OCI-M2 (cell line): ENCODE measurements around the gene STX7.

Source experiments
- DNase-seq: peaks from one replicate; lab custom pipeline; 2025; ENCODE audit not compliant: unreplicated experiment; lab: John Stamatoyannopoulos, UW

Gene STX7

DNA sequence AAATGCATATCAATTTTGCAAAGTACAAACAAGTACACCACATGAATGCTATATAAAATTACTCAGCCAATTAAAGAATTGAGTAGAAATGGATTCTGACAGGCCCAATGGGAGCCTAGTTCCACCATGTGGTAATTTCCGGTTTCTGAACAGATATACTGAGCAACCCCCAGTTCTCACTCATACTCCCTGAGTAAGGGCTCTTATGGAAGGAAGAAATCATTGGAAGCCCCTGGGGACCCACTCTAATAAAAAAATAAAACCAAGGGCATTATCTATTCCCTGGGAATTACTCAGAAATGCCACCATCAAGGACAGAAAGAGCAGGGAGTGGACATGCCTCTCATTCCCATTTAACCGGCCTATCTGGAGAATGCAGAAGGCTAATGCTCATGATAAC is 34.6 kb downstream of the STX7 start:
- DNase-seq = no peak

DNA sequence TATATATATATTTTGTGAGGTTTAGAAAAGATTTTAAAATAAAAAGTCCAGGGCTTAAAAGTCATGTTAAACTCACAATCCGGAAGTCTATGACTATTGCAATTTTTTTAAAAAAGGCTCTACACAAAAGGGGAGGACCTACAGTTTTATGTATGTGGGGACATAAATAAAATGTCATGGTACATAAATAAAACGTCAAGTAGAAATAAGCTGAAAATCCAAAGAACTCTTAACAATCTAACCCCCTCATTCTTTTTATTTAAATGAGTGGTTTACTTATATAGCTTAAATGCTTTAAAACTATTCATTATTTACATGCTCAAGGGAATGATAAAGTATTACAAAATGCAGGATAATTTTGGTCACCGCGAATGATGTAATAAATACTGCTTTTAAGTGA is 36.2 kb downstream of the STX7 start:
- no peak for DNase-seq

DNA sequence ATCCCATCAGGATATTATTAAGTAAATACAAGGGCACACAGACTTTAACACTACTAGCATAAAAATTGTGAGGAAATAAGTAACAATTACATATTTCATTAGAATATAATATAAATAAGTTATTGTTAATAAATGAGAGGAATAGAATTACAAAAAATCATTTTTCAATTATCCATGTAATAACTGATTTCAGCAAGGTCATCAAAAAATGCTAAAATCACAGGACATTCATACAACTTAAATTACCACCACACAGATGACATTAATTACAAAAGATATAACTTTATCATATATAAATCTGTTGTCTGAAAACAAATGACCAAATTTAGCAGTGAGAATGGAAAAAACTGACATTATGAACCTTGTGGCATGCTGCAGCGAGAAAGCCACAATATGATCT is 37.0 kb downstream of the STX7 start:
- no peak for DNase-seq

DNA sequence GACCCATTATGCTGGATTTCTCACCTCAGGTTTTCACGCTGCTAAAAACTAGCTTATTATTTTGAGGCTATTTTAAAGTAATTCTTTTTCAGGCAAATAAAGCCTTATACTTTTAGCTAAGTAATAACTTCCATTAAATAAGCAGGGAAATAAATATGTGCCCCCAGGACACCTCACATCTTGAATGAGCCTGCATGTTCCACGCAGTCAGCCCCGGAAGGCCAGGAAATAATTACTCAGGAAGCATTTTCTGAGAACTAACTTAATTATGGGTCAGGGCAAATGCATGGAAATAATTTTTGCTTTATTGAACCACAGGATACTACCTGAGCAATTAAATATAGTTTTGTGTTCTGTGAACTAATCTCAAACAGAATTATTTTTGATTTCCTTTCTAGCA is 41.1 kb downstream of the STX7 start:
- no peak for DNase-seq

DNA sequence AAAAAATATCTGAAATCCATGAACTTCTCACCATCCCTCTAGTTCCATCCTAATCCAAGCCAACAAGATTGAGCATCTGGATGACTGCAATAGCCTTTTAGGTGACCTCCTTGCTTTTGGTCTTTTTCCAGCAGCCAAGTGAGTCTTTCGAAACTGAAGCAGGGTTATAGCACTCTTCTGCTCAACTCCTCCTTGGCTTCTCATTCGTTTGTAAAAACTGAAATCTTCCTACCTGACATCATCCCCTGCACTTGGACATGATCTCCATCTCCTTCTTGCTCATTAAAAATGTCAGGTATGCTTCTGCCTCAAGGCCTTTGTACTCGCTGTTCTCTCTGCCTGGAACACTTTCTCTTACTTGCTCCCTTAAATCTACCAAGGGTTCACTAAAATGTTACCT is 46.0 kb downstream of the STX7 start:
- DNase-seq = no peak

DNA sequence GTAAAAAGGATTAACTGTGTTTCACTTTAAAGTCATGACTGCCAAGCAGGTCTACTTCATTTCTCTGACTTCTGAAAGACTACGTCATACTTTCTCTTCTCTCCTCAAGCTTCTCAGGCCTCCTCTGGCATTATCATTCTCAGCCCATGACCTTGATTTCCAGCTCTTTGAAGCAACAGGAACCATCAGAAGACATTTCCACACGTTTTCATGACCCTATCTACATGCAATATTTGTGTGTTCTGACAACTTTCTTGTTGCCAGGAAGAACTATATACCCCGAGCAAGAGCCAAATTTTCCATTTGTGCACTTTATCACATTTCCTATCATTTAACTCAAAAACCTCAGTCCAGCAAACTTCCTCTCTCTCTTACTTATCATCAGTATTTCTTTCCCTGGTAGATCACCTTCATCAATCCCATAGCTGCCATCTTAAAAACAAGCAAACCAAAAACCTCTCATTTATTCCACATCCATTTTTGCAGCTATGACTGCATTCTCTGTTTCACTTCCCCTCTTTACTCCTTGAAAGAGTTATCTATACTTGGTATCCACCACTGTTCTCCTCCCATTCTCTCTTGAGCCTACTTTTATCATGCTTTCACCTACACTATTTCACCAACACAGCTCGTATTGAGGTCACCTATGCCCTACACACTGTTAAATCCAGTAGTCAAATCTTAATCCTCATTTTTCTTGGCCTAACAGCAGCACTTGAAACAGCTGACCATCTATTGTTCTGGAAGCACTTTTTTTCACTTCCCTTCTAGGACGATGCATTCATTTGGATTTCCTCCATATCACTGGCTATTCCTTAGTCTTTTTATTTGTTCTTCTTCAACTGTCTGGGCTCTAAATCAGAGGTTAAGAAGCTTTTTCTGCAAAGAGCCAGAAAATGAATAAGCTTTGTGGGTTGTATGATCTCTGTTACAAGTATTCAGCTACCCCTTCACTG is 47.1 kb downstream of the STX7 start:
- DNase-seq = no peak

DNA sequence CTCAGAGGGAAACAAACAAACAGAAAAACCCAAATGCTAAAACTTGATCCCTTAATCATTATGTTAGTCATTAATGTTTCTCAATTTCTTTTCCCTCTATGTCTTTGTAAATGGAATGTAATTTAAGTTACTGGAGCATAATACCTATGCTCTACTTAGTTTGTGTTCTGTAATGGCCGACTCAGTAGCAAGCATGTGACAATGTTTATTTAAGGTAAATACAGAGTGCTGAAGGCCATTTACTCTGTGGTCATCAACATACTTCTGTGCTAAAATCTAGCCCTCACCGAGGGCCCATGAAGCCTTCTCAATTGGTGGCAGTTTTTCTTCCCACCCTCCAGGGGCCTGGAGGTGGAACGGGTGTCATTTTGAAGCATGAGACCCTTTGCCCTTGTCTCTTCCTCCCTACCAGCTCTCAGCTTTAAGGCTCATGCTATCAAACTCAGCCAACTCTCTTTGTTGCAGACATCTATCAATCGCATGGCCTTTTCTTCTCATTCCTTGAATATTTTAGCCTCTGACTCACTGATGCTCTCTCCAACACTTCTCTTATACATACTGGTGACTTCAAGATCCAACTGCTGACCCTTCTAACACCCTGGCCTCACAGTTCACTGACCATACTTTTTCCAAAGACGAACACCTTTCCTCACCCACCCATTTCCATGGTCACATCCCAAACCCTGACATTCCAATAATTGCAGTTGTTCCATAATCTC is 48.2 kb downstream of the STX7 start:
- no peak for DNase-seq

DNA sequence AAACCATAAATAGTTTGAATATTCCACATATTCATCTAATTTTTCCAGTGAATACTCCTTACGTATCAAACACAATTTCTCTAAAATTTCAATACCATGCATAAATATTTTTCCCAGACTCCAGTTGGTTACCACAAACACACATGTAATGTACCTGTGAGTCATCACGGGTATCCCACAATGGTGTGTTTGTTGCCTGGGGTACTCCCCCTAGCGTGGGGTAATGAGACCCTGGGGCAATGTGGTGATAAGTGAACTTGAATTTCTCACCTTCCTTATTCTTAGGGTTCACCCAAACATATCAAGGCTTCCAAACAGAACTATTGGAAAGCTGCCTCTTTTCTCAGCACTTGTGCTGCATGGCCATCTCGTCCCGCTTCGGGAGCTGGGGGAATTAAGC is 51.0 kb downstream of the STX7 start:
- DNase-seq = no peak

DNA sequence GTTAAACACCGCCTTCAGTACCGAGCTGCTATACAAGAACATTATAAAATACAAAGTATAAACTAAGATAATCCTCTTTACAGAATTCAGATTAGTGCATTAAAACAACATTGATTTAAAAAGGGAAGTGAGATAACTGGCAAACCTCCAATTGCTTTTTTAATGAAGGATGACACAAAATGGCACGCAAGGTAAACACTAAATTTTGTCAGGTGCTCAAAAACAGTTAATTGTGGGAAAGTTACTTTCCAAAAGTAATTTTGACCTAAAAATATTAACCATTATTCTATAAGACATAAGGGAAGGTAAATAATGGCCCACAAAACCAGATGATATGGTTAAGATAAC is 53.3 kb downstream of the STX7 start:
- DNase-seq = no peak

DNA sequence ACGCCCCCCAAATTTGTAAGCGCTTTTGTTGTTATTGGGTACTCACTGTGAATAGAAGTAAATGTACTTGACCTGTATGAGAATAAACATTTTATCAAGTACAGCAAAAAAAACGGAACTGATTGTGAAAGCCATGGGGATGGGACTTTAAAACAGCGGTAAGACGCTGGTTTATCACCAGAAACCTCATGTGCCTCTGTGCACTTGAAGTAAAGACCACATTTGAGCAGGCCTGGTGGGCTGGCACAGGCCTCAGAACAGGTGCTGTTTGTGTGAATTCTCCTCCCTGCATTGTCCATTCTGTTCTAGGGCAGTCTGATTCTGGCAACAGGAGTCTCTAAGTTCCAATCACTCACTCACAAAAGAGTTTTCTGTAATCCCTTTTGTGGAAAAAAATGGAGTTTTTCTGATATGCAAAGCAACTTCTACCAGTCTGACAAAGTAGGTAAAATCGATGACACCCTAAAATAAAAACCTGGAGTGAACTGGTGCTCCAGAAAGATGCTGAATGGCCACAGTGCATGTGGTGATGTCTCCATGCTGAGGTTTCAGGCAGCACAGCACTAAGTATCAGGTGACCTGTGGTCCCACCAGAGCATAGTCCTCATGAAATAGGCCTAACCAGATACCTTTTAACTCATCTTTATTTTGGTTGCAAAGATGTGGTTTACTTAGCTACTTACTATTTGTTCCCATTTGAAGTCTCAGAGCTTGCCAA is 53.9 kb downstream of the STX7 start:
- no peak for DNase-seq

DNA sequence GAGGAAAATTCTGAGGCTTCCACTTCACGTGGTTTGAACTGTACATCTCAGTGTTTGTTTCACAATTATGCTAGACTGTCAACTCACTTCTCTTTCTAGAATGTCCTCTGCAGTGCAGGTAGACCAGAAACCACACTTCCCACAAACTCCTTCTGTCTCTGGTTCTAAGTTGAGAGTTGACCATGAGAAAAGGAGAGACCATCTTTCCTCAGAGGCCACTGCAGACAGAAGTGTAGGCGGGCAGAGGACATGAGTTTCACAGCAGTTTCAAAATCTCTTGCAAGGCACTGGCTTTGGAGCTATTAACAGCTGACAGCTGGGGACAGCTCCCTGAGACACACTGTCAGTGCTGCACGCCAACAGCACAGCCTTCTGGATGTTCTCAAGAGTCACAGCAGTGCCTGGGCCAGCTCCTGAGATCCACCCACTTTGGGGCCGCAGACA is 56.2 kb downstream of the STX7 start:
- DNase-seq = no peak

DNA sequence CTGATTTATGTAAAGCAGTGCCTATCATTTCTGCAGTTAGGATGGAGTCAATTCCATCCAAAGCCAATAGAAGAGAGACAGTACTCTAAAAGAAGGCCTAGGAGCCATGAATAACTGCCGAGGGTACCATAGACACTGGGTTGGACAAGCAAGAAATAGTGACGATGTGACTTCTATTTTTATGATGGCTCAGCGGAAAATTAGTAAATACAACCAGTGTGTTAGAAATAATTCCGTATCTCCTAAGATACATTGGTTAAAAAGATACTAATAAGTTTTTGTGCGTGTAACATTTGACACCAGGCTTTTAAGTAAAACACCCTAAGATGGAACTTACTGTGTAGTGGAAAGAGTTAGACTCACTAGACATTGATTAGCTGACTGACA is 66.1 kb downstream of the STX7 start:
- no peak for DNase-seq

DNA sequence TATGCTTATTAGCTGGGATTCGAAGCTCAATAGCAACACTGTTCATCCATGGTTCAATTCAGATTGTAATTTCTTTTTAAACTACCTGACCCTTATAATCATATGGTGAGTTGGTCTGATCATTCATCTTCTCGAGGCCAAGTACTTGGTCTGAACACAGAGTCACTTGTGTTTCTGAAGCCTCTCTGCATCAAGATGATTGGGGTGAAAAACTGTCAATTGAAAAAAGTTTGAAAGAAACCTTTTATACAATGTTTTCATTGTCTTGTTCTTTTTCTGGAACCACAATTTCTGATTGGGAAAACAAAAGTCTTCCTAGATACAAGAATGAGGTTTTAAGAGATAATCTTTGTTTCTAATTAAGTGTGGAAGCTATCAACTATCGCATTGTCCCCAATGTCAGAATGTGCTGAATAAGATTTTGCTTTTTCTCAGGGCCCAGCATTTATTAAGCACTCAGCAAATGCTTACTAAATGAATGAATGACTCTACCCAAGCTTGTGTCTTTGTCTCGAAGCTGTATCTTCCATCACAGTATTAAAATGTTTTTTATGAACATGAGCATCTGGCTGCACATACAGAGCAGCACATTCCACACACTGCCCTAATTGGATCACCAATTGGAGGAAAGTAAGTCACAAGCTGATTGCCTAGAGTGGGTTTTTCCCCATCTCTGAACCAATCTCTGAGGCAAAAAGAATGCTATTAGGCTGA is 66.6 kb downstream of the STX7 start:
- DNase-seq = no peak

DNA sequence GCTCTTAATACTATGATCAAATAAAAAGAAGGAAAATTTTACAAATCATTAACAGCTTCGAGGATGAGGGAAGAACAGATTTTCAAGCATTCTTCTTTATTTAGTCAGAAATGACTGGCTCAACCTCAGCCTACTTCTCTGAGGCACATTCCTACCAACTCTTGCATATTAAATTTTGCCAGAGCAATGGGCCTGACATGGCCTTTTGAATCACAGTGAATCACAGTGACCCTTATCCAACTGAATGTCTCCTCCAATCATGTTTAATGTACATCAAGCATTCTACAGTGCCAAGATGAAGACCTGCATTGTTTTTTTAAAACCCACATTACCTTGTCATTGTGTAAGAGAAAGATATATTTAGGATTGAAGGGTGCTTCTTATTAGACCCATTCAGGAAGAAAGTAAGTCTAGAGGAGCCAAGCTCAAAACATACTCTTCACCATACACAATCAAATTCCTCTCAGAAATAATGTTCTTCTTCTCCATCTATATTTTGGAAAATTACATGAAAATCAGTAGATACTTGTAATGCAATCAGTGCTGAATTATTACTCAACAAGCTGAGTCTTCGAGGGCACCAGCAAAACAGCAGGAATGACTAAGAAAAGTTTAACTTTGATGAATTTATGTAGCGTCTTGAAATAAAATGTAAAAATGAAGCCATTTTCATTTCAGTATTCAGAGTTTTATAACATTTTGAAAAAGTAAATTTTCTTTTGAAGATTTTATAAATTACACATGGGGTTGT is 67.5 kb downstream of the STX7 start:
- no peak for DNase-seq

DNA sequence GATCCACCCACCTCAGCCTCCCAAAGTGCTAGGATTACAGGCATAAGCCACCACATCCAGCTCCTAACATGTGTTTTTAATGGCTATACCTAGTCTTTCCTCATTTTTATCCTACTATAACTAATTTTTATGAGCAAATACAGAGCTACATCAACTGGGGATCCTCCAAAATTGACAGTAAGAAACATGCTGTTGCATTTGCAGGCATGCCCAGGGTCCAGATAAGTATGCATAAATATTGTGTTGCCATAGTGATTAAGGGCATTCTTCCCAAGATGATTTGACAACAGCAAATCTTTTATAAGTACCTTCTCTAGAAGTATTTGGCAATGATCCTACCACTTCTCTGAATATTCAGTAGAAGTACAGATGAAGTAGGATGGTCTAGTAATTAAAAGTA is 69.7 kb downstream of the STX7 start:
- DNase-seq = no peak

DNA sequence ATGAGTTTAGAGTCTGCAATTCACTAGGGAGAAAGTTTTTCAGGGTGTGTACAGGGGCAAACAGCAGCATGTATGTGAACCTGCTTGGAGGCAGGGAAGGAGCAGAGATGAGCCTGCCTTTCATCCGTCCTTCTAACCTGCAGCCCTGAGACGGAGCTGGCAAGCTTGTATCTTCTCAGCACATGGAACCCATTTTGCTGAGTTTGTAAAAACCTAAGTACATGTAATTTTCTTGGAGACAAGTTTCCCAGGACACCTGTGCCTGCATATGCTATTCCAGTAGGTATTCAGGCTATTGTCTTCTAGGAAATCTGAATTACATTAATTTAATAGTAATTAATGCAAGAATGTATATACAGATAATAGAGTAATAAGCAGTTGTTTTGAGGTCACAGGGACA is 82.8 kb downstream of the STX7 start:
- no peak for DNase-seq

DNA sequence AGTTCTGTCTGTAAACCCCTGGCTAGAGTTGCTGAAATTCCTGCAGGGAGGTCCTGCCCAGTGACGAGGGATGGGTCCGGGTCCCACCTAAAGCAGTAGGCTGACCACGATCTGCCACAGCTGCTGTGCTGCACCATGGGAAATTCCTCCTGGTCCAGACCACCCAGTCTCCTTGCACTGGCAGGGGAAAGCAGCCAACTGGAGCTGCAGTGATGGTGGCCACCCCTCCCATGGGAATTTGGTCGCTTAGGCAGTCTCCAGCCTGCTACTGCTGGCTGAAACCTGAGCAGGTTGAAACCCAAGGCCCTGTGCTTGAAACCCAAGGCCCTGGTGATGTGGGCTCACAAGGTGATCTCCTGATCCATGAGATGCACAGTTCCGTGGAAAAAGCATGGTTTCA is 87.7 kb downstream of the STX7 start:
- no peak for DNase-seq

DNA sequence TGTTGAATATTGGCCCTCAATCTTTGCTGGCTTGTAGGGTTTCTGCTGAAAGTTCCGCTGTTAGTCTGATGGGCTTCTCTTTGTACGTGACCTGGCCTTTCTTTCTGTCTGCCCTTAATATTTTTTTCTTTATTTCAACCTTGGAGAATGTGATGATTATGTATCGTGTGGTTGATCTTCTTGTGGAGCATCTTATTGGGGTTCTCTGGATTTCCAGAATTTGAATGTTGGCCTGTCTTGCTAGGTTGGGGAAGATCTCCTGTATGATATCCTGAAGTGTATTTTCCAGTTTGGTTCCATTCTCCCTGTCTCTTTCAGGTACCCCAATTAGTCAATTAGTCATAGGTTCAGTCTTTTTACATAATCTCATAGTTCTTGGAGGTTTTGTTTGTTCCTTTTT is 89.1 kb downstream of the STX7 start:
- DNase-seq = no peak

DNA sequence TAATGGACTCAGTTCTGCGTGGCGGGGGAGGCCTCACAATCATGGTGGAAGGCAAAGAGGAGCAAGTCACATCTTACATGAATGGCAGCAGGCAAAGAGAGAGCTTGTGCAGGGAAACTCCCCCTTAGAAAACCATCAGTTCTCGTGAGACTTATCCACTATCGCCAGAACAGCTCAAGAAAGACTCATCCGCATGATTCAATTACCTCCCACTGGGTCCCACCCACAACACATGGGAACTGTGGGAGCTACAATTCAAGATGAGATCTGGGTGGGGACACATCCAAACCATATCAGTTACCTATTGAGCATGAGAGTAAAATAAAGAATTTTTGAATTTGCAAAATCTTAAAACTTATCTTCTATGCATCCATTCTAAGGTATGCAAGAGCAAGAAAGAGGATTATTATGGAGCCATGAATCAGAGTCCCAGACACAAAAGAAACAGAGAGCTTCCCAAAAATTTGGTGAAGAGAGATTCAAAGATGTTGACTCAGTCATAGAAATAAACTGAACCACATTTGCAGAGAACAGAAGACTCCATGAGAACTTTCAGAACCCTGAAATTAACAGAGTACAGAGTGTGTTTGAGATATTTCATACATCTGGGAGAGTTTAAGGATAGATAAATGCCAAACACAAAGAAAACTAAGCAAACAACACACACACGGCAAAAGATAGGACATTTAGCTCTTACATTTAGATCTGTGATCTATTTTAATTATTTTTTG is 94.5 kb downstream of the STX7 start:
- no peak for DNase-seq

DNA sequence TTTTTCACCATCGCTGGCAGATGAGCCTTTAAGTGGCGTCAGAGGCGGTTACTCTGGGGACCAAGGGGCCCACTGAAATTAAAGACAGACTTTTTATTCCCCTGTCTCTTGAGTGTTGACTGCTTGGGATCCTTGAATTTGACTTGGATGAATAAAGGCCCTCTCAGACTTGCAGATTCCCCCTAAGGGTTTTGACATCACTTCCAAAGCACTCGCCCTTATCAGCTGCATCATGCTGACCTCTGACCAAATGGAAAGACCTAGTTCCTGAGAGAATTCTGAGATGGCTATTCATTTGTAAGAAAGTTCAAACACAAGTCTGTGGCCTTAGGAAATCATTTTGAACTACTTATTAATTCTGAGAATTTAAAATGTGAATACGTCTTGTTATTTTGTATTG is 98.2 kb downstream of the STX7 start:
- no peak for DNase-seq
